ENCODE measurements around the gene CEACAM3. TPM values are rescaled to one million over a fixed set of nuclear protein-coding genes. Genes with fewer than 3 reads are reported as not detected.

CEACAM3 gene
- total RNA-seq, 1 experiment from 2014 or later, result not detected

DNA sequence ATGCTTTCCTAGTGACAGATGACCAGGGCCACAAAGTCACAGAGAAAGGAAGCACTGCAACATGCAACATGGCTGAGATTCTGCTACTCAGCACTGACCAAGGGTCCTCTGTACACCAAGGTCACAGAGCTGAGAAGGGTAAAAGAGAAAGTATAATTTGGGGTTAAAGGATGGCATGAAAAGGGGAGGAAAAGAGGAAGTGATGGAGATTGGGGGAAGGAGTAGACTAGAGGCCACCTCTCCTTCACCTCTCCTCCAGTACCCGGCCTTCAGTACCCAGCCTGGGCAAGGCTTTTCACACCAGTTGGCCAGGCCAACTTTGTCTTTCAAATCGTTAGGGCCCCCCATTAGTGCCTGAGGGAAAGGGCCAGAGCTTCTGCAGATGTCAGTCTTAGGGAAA, 57.4 kb downstream of the CEACAM3 start:
- H3K79me2 ChIP-seq (ENCODE audit: insufficient read depth, low read length), result no peaks in the 10 kb centered on the region
- Mint-ChIP-seq H3K27ac (no peak overlapping the region), H3K4me1 (peaks cover 0 to 3% of the 10 kb centered on the region in 2 experiments; a peak in 2 of 4 replicates), H3K27me3 (ENCODE audit: low read depth) (peaks cover 52% of the 10 kb centered on the region), H3K36me3 (ENCODE audit: insufficient read depth in 1 of 3, low read depth in 3 of 3) (no peaks in the 10 kb centered on the region), H3K9me3 (peaks cover 0 to 3% of the 10 kb centered on the region in 2 experiments; a peak in 2 of 5 replicates), H3K4me3 (no peak overlapping the region)
- no peaks in the 10 kb centered on the region for H4K20me1 ChIP-seq (ENCODE audit: control insufficient read depth, insufficient read depth, insufficient read length)
- H4K8ac ChIP-seq (replicated peaks; ENCODE audit: insufficient read length, low read depth, low read length), result no peak overlapping the region
- H3K27ac ChIP-seq (ENCODE audit: insufficient read length, low read depth, low read length), result no peak overlapping the region
- no peak overlapping the region for H3K9ac ChIP-seq (ENCODE audit: extremely low read depth, insufficient read length, low read length)
- H3K56ac ChIP-seq (ENCODE audit: insufficient read length, low read depth, low read length), result no peak overlapping the region
- no CpG with 5 or more reads among the region's 2 CpGs for WGBS (ENCODE audit: extremely low coverage, insufficient read length, low lambda C conversion rate)
- TF ChIP-seq, protein P1, sequence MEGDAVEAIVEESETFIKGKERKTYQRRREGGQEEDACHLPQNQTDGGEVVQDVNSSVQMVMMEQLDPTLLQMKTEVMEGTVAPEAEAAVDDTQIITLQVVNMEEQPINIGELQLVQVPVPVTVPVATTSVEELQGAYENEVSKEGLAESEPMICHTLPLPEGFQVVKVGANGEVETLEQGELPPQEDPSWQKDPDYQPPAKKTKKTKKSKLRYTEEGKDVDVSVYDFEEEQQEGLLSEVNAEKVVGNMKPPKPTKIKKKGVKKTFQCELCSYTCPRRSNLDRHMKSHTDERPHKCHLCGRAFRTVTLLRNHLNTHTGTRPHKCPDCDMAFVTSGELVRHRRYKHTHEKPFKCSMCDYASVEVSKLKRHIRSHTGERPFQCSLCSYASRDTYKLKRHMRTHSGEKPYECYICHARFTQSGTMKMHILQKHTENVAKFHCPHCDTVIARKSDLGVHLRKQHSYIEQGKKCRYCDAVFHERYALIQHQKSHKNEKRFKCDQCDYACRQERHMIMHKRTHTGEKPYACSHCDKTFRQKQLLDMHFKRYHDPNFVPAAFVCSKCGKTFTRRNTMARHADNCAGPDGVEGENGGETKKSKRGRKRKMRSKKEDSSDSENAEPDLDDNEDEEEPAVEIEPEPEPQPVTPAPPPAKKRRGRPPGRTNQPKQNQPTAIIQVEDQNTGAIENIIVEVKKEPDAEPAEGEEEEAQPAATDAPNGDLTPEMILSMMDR (conservative IDR thresholded peaks at IDR 0.05), result no peak
- H2AK5ac ChIP-seq (ENCODE audit: insufficient read length, low read length), result no peak overlapping the region
- no peak overlapping the region for H3K23ac ChIP-seq (ENCODE audit: insufficient read length, low read depth, low read length)
- H3K79me1 ChIP-seq (ENCODE audit: insufficient read depth, low read depth, low read length, poor library complexity, severe bottlenecking), result no peaks in the 10 kb centered on the region
- no peak overlapping the region for H3K4me2 ChIP-seq (ENCODE audit: insufficient read depth, insufficient read length, low read length)
- H3K4me1 ChIP-seq (ENCODE audit: insufficient read depth, low read length), result no peaks in the 10 kb centered on the region; the same call in 1 of the 2 replicates
- H2AFZ ChIP-seq (ENCODE audit: low read length), result no peak overlapping the region
- no peak overlapping the region for H4K5ac ChIP-seq (ENCODE audit: insufficient read length, low read depth, low read length)
- H3K23me2 ChIP-seq (ENCODE audit: insufficient read length, low read depth, low read length, poor library complexity, severe bottlenecking), result no peaks in the 10 kb centered on the region
- H3T11ph ChIP-seq (ENCODE audit: low read length), result no peak overlapping the region
- H2BK5ac ChIP-seq (ENCODE audit: insufficient read length, low read length), result no peak overlapping the region
- H3K27me3 ChIP-seq (ENCODE audit: insufficient read depth, low read length), result no peaks in the 10 kb centered on the region
- H4K91ac ChIP-seq (ENCODE audit: insufficient read length, low read depth, low read length), result no peak overlapping the region
- no peak overlapping the region for H2BK120ac ChIP-seq (ENCODE audit: low read depth, low read length, poor library complexity, severe bottlenecking)
- no peak overlapping the region for H3K14ac ChIP-seq (ENCODE audit: insufficient read depth, low read length)
- no peak overlapping the region for H2BK20ac ChIP-seq (ENCODE audit: low read depth, low read length, poor library complexity, severe bottlenecking)
- H2BK15ac ChIP-seq (ENCODE audit: low read depth, low read length), result no peak overlapping the region
- DNase-seq, result no peak
- no peaks in the 10 kb centered on the region for H3K9me3 ChIP-seq (ENCODE audit: control insufficient read depth, low read depth, low read length)
- no peak overlapping the region for H2BK12ac ChIP-seq (ENCODE audit: insufficient read length, low read depth, low read length)
- no peak overlapping the region for H3K4ac ChIP-seq (ENCODE audit: low read depth, low read length)
- H3K18ac ChIP-seq (ENCODE audit: insufficient read length, low read depth, low read length), result no peak overlapping the region
